GM12865 (cell line): ENCODE results near the gene HOXD10.

Source experiments
- DNase-seq: peaks from one replicate; pipeline ENCODE4 v3.0.0; 2010; ENCODE audit warnings: low read depth
- H3K4me3 ChIP-seq: 2 replicates; pipeline ENCODE4 v1.5.1; 2011; ENCODE audit warnings: mild to moderate bottlenecking, low read depth, low read length, control low read depth
- CTCF ChIP-seq: IDR thresholded peaks from 2 replicates; pipeline ENCODE4 v1.5.1; 2011; ENCODE audit warnings: low read length, control low read depth, low read depth, inconsistent platforms; ENCODE audit not compliant: insufficient read depth; ENCODE audit errors: missing control alignments

Gene HOXD10

GRCh38 chr2:176074919-176075425 is 41.6 kb upstream of the HOXD10 start:
- H3K4me3 ChIP-seq, result no peak overlapping the region
- DNase-seq, result no peak
- no peak for TF ChIP-seq CTCF

GRCh38 chr2:176075481-176075880 is 41.1 kb upstream of the HOXD10 start:
- TF ChIP-seq CTCF, result no peak
- no peak for DNase-seq
- no peak overlapping the region for H3K4me3 ChIP-seq

GRCh38 chr2:176076063-176076462 is 40.5 kb upstream of the HOXD10 start:
- no peak overlapping the region for H3K4me3 ChIP-seq
- no peak for DNase-seq
- TF ChIP-seq CTCF, result no peak

GRCh38 chr2:176076796-176077195 is 39.8 kb upstream of the HOXD10 start:
- no peak overlapping the region for H3K4me3 ChIP-seq
- no peak for TF ChIP-seq CTCF
- no peak for DNase-seq

GRCh38 chr2:176078541-176079284 is 37.9 kb upstream of the HOXD10 start:
- H3K4me3 ChIP-seq, result no peak overlapping the region
- DNase-seq, result no peak
- TF ChIP-seq CTCF, result no peak

GRCh38 chr2:176079285-176079830 is 37.2 kb upstream of the HOXD10 start:
- DNase-seq, result no peak
- H3K4me3 ChIP-seq, result no peak overlapping the region
- no peak for TF ChIP-seq CTCF
